Kidney (tissue), 14 donors: ENCODE data around the gene LBHD2. TPM values are rescaled to one million over a fixed set of nuclear protein-coding genes. Genes with fewer than 3 reads are reported as not detected.
A peak's percentile ranks its signal among the peaks of the same experiment; 100 is the strongest.

ENCODE experiments used
- DNase-seq, 5 donors: peaks; one replicate each; pipeline ENCODE4 v3.0.0-alpha.2; 2013 to 2020
- FAIRE-seq: peaks from 2 replicates; lab custom pipeline; 2012; peaks lifted over from hg19 to GRCh38; lab: Jason Lieb, UNC
- H3K27ac ChIP-seq, 2 donors: one replicate each; pipeline ENCODE4 v1.7.0; 2013; ENCODE audit warnings: low read depth in 2 of 2, low read length in 2 of 2, inconsistent platforms in 1 of 2
- H3K27me3 ChIP-seq: one replicate; pipeline ENCODE4 v1.7.1; 2013; ENCODE audit warnings: low read length, inconsistent platforms; ENCODE audit not compliant: control insufficient read depth, insufficient read depth
- H3K36me3 ChIP-seq, 3 donors: one replicate each; pipeline versions ENCODE4 v1.7.0 to v1.7.1; 2013; ENCODE audit warnings: low read length in 3 of 3, control low read depth in 1 of 3, inconsistent platforms in 1 of 3; ENCODE audit not compliant: insufficient read depth in 3 of 3, control insufficient read depth in 2 of 3
- H3K4me1 ChIP-seq, 3 donors: one replicate each; pipeline versions ENCODE4 v1.7.0 to v1.7.1; 2013; ENCODE audit warnings: low read length in 3 of 3, inconsistent platforms in 1 of 3, low read depth in 1 of 3; ENCODE audit not compliant: control insufficient read depth in 2 of 3, insufficient read depth in 2 of 3
- H3K4me3 ChIP-seq, 3 donors: one replicate each; pipeline versions ENCODE4 v1.7.0 to v1.8.1; 2013; ENCODE audit warnings: low read length in 3 of 3, control low read depth in 1 of 3, inconsistent platforms in 1 of 3
- H3K9ac ChIP-seq, 3 donors: one replicate each; pipeline versions ENCODE4 v1.7.0 to v1.7.1; 2013; ENCODE audit warnings: low read length in 3 of 3, control low read depth in 1 of 3, inconsistent platforms in 1 of 3
- H3K9me3 ChIP-seq, 3 donors: one replicate each; pipeline versions ENCODE4 v1.7.0 to v1.7.1; 2013; ENCODE audit warnings: low read length in 3 of 3, control low read depth in 1 of 3, inconsistent platforms in 1 of 3; ENCODE audit not compliant: control insufficient read depth in 2 of 3, insufficient read depth in 1 of 3
- intact Hi-C: fragments of 100-400 bp; cut with DNase I; formaldehyde crosslinking; loops from one replicate; pipeline ENCODE4 v1.11.1; 2022
- polyA plus RNA-seq: library from polyadenylated mRNA; stranded (reverse); fragments of 350-450 nt; fragmentation: Illumina TruSeq; extraction: RNeasy Lipid Tissue Mini Kit (QIAGEN cat#74804); gene quantifications from one replicate; pipeline ENCODE4 v1.2.3, GENCODE V29; 2014; ENCODE audit warnings: low read depth, low replicate concordance; ENCODE audit not compliant: insufficient read depth
- total RNA-seq: library from RNA; stranded (reverse); fragmentation: NEBNext Ultra II Directional; extraction: Animal tissue kit (Norgen Biotek cat#: 25700); gene quantifications from one replicate; pipeline ENCODE4 v1.2.1, GENCODE V29; 2021
- TF ChIP-seq, protein P1 (sequence below): IDR thresholded peaks from 3 replicates; pipeline ENCODE4 v1.5.1; 2012; ENCODE audit warnings: mild to moderate bottlenecking, moderate library complexity, borderline replicate concordance; ENCODE audit not compliant: insufficient read depth; ENCODE audit errors: extremely low read depth
- donor health status: control.
- donor health status: control.
- donor health status: control.
- donor health status: control.
- donor health status: control.
- donor health status: DM: yes; HTN: yes; CAD: no.
- donor health status: Normal renal cell carcinoma (clear cell type).

The LBHD2 gene
- total and polyA plus RNA-seq, 2 donors from 2014 or later = 0.82 TPM; not detected in 1

DNA sequence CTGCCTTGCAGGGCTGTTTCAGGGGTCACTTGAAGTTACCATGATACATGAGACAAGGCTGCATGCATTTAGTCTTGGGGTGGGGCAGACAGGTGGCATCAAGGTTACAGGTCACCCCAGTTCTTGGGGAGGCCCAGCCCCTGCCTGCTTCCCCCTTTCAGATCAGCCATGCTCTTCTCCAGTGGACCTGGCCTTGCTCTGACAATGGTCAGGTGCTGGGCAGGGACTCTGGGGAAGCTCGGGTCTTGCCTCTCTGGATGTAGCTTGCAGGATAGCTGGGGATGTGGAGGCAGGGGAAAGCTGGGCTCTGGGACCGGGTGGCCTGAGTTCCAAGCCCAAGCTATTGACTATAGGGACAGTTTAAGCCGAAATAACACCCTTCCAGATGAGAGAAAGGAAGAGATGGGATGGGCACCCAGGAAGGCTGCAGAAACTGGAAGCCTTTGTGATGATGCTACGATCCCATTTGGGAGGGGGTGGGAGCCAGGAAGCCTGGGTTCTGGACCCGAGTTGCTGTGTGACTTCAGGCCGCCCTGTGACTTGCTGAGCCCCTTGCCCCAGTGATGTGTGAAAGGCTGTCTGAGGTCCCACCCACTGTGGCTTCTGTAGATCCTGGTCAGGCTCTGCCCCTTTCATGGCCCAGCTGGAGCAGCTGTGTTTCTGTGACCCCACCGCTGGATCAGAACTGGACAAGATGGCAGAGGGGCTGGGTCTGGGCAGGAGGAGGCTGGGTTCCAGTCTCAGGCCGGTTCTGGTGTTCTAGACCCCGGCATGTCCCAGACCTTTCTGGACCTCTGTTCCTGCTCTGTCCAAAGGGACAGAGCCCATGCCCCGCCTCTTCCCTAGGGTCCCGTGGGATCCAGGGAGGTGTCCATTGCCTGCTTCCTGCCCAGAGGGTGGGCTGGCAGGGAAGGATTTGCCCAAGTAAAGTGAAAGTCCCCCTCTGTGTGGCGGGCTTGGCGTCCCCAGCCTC lies 41.4 kb downstream of the LBHD2 start:
- H3K27ac ChIP-seq = no peak overlapping the region
- H3K4me1 ChIP-seq = peaks cover 0 to 68% (median 16%) of the 10 kb centered on the region in 3 donors
- H3K4me3 ChIP-seq = no peak overlapping the region
- FAIRE-seq (no peak), DNase-seq (peak in 2 of 5 donors; percentile 48 to 60)
- no peaks in the 10 kb centered on the region for H3K36me3 ChIP-seq
- TF ChIP-seq, protein P1, sequence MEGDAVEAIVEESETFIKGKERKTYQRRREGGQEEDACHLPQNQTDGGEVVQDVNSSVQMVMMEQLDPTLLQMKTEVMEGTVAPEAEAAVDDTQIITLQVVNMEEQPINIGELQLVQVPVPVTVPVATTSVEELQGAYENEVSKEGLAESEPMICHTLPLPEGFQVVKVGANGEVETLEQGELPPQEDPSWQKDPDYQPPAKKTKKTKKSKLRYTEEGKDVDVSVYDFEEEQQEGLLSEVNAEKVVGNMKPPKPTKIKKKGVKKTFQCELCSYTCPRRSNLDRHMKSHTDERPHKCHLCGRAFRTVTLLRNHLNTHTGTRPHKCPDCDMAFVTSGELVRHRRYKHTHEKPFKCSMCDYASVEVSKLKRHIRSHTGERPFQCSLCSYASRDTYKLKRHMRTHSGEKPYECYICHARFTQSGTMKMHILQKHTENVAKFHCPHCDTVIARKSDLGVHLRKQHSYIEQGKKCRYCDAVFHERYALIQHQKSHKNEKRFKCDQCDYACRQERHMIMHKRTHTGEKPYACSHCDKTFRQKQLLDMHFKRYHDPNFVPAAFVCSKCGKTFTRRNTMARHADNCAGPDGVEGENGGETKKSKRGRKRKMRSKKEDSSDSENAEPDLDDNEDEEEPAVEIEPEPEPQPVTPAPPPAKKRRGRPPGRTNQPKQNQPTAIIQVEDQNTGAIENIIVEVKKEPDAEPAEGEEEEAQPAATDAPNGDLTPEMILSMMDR = no peak
- intact Hi-C loops = no loop called here
- no peak overlapping the region for H3K9ac ChIP-seq
- no peaks in the 10 kb centered on the region for H3K9me3 ChIP-seq
- no peaks in the 10 kb centered on the region for H3K27me3 ChIP-seq

DNA sequence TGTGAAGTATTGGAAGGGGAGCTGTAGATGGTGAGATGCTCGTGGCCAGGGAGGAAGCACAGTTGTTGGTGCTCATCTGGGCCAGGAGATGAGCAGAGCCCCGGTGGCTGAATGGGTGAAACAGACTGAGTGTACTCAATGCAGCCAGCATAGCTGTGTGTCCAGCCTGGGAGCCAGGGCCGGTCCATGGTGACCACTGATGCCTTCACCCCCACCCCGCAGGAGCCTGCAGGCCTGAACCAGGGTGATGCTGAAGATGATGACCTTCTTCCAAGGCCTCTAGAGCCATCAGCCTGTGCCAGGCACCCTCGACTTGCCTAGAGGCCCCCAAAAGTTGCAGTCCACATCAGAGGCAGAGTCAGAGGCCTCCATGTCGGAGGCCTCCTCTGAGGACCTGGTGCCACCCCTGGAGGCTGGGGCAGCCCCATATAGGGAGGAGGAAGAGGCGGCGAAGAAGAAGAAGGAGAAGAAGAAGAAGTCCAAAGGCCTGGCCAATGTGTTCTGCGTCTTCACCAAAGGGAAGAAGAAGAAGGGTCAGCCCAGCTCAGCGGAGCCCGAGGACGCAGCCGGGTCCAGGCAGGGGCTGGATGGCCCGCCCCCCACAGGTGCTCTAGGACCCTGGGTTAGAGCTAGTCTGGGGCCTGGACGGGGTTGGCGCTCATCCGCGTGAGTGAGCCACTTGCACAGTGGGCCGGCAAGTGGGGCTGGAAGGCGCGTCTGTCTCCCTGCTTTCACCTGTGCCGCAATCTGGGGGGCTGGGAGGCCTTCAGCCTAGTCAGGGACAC lies 42.3 kb downstream of the LBHD2 start:
- Histone ChIP-seq H3K9me3 (no peaks in the 10 kb centered on the region), H3K9ac (no peak overlapping the region), H3K27ac (no peak overlapping the region), H3K4me3 (peak overlapping the region in 1 of 3 donors; percentile 39), H3K4me1 (peaks cover 0 to 73% (median 20%) of the 10 kb centered on the region in 3 donors), H3K36me3 (no peaks in the 10 kb centered on the region), H3K27me3 (no peaks in the 10 kb centered on the region)
- TF ChIP-seq, protein P1 = no peak
- FAIRE-seq (no peak), DNase-seq (peak in 2 of 5 donors; percentile 46 to 73)
- intact Hi-C loops = no loop called here

DNA sequence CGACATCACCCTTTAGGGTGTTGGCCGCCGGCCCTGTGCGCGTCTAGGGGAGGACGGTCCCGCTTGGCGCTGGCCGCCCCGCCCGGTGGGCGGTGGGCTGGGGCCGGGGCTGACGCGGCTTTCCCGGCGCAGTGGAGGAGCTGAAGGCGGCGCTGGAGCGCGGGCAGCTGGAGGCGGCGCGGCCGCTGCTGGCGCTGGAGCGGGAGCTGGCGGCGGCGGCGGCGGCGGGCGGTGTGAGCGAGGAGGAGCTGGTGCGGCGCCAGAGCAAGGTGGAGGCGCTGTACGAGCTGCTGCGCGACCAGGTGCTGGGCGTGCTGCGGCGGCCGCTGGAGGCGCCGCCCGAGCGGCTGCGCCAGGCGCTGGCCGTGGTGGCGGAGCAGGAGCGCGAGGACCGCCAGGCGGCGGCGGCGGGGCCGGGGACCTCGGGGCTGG lies 42.9 kb downstream of the LBHD2 start:
- Histone ChIP-seq H3K4me3 (peak overlapping the region in 1 of 3 donors; percentile 39), H3K4me1 (peaks cover 0 to 72% (median 23%) of the 10 kb centered on the region in 3 donors), H3K36me3 (no peaks in the 10 kb centered on the region), H3K27me3 (no peaks in the 10 kb centered on the region), H3K9ac (no peak overlapping the region), H3K27ac (no peak overlapping the region), H3K9me3 (no peaks in the 10 kb centered on the region)
- TF ChIP-seq, protein P1 = no peak
- intact Hi-C loops = no loop called here
- FAIRE-seq (no peak), DNase-seq (peak; percentile 84 to 90 (median 87))
